HUDEP-2 (cell line): Measurements from ENCODE around the gene YAP1.
"Not testable (repeated sequence)": the region's sequence is repeated elsewhere in the genome, so short reads cannot be mapped to it uniquely, and the experiment has no call there.

Source experiments
- DNase-seq, 76 experiments: peaks; one replicate each; lab custom pipeline; 2025; ENCODE audit not compliant: unreplicated experiment in 76 of 76; lab: John Stamatoyannopoulos, UW

The YAP1 gene

GRCh38 chr11:102196351-102196750 lies 86.1 kb downstream of the YAP1 start:
- DNase-seq = no peak

DNA sequence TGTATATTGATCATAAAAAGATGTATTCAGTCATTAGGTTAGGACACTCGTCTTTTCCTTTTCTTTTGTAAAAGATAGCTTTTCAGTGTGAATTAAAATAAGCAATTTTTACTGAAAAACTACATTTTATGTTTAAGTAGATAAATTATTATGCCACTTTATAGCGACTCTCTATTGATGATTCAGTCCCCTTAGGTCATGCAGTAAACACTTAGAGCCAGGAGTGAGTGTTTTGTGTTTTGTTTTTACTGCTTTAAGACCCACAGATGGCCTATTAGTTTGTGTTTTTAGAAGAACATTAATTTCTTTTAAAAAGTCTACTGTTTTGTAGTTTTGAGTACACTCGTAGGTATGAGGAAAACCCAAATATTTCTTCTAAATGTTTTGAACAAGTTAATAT lies 86.6 kb downstream of the YAP1 start:
- DNase-seq = no peak

DNA sequence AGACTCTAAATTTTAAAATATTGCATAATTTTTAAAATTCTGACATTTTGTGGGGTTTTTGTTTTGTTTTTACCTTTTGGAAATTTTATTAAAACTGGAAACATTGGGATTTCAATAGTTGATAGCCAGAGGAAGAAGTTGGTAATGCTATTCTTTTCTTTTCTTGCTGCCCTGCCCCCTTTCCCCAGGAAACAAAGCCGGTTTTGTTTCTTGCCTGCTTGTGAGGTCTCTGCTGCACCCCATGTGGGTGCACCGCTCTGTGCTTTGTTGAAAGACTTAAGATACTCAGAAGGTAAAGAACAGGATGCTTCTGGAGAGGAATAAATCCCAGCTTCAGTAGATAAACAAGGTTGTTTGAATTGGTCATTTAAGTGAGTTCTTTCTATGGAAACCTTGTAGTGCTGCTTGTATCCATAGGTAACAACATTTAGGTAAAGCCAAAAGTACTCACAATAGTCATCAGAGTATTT lies 87.5 kb downstream of the YAP1 start:
- no peak for DNase-seq

DNA sequence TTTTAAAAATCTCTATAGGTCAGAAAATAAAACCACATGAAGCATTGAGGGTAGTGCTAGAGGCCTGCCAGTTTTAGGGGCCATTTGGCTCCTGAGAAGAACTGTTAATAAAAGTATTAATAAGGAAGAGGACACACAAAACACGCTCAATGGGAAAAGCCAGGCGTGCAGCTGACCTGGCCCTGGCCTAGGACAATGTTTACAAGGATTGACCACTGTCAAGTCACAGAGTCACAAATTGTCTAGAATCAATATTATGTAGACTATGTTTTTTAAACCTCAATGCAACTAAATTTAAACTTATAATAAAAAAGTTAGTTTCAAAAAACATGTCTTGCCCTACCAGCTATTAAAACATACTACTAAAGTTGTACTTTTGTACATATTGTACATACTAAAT lies 89.4 kb downstream of the YAP1 start:
- no peak for DNase-seq

- DNase-seq = not testable (repeated sequence)
Observed at GRCh38 chr11:102200325-102200724, 90.1 kb downstream of the YAP1 start.

DNA sequence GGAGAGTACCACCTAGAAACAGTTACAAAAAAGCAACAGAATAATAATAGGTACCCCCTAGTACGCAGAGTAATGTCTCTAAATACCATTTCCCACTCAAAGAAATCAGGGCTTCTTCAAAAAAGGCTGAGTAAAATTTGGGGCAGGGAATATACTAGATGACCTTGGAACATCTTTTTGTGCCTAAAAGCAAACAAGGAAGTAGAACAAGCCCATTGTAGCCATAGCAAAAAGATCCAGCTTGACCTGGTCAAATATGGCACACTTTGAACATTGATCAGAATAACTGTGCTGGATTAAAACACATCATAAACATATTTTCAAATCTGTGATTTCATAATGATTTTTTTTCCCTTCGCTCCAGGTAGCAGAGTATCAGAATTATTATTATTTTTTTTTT lies 91.5 kb downstream of the YAP1 start:
- no peak for DNase-seq

GRCh38 chr11:102202972-102203371 lies 92.7 kb downstream of the YAP1 start:
- DNase-seq = no peak

DNA sequence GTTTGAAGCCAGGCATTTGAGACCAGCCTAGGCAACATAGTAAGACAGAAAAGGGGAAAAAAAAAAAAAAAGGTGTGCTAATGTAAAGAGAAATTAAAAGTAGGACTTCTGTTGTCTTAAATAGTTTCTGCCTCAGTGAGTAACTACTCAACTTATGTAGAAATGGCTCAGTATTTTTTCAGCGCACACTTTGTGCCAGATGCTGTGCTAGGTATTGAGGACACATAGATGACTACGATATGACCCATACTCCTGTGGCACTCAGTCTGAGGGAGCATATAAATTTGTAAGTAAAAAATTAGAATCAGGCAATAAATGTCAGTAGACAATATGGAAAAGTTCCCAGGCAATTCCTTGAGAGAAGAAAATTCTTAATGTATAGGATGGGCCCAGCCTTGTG lies 93.9 kb downstream of the YAP1 start:
- DNase-seq = no peak

- DNase-seq = no peak
Observed at GRCh38 chr11:102205805-102206204, 95.6 kb downstream of the YAP1 start.

- DNase-seq = no peak
Observed at GRCh38 chr11:102208835-102209234, 98.6 kb downstream of the YAP1 start.

DNA sequence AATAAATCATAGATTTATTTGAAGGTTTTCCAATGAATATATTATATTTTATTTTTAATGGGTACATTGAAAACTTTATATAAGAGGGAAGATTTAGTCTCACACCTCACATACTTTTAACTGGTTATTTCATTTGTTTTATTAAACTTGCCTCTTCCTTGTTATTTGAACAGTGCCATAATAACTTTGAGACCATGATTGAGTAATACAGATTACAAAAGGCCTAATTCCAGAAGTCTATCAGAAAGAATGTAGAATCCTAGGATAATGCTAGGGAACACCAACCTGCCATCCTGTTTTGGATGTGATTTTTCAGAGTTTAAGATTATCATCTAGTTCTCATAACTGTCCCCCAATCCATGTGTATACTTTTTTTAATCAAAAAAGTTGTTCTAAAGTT lies 104.4 kb downstream of the YAP1 start:
- DNase-seq = no peak

- DNase-seq = no peak
Observed at GRCh38 chr11:102216433-102217075, 106.3 kb downstream of the YAP1 start.

DNA sequence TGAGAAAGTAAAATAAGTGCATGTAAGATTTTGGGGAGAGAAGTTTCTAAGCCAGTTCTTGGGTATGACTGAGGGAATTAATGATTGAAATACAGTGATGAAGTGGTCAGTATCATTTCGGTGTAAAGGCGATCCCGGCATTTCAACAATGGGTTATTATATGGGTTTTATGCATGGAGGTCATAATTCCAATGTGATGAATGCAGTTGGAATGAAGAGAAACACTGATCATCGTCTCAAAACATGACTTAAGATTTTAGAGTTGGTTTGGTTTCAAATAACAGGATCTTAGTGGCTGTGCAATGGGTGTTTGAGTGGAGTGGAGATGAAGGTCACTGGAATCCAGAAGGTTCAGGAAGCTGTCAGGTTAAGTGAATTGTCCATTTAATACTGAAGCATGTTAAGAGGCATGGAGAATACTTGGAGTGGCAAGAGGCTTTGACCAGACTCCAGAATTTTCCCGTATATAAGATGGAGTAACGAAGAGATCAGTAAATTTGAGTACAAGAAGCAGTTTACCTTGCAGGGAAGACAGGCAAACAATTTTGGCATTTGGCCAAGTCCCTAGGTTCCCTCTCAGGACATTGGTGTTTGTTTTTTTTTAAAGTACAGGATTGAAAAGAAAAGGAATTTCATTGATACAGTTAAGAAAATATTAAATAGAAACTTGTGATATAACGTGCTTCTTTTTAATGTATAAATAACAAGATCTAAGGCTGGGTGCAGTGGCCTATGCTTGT lies 110.7 kb downstream of the YAP1 start:
- no peak for DNase-seq

DNA sequence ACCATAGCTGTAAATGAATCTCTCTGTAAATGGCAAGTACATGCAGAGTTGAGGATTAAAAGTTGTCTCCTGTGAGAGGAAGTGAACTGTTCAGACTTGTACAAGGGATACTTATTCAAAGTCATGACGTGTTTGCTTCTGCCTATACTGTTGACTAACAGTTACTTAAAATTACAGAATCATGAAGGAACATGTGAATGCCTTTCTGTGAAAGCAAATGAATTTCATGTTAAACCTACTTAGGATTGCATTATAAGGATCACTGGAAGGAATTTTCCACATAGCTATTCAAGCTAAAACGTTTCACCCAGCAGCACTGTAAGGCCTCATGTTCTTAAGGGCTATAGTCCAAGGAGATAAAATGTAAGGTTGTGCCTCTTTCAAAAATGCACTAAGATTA lies 113.6 kb downstream of the YAP1 start:
- DNase-seq = no peak

DNA sequence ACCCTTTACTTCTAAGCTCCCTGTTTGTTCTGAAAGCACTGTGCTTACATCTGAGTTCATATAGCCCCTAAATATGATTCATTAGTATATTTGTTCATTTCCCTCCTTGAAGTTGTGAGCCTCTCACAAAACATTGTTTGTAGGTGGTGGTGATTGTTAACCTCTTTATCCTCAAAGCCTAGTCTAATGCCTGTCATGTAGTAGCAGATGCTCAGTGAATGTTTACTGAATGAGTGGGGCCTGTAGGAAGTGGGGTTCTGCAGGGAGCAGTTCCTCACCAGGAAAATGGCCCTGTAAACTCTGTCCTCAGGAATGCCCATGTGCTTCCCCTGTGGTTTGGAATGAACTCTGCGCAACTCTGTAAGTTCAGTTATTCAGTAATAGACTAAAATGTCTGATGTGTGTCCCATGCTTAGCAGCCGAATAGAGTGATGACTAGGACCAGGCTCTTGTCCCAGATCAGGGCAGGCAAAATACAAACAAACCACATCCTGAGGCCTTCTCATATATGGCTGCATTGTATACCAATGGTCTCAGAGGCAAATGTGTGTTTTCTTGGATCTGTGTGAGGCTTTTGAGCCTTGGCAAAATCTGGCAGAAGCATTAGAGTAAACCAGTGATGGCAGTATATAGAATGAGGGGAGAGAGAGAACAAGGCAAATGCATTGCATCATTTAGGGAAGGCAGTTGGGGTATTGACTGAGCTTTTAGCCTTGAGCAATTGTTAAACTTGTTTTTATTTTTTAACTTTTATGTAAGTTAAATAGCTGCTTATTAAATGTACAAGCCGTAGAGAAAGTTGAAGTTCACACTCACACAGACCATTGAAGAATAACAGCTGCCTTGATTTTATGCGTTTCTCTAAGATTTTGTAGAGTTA lies 115.7 kb downstream of the YAP1 start:
- DNase-seq = no peak

DNA sequence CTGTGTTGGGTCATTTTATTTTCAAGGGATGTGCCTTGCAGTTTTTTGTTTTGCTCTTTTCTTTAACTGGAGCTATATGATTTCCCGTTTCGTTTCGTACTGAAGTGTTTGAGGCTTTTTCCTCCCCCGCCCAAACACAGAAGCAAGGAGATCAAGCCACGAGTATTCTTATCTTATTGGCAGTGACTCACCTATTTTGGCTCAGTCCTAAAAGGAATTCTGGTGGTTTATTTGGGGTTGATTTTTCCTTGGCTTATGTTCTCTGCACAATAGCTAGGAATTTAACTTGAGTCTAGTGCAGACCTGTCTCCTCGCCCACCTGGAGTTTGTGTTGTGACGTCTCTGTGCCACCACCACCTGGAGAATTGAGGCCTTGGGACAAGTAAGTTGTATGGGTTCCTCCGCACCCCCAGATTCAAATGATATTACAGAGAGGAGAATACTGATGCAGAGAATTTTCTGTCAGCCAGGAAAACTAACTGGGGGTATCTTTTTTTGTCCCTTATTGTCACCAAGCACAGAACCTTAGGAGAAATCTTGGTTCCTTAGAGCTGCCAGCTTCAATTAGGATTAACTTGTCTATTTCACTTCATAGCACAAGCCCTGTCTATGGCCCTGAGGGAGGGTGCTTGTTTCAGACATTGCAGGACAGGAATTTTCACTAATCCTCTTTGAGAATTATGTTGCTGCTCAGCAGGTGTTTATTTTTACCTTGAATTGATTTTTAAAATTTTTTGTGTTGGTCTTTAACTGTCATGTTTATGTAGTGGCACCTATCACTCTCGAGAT lies 116.6 kb downstream of the YAP1 start:
- no peak for DNase-seq

DNA sequence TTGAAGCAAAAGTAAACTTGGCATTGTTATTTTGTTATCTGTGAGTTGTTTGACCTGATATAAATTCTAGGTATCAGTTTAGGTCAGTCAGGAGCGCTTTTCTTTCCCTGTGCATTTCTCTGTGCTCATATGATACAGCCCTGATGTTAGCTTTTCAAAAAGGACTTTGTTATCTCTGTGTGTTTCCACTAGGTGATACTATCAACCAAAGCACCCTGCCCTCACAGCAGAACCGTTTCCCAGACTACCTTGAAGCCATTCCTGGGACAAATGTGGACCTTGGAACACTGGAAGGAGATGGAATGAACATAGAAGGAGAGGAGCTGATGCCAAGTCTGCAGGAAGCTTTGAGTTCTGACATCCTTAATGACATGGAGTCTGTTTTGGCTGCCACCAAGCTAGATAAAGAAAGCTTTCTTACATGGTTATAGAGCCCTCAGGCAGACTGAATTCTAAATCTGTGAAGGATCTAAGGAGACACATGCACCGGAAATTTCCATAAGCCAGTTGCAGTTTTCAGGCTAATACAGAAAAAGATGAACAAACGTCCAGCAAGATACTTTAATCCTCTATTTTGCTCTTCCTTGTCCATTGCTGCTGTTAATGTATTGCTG lies 119.4 kb downstream of the YAP1 start:
- DNase-seq = no peak

GRCh38 chr11:102230186-102230585 lies 119.9 kb downstream of the YAP1 start:
- DNase-seq = no peak

DNA sequence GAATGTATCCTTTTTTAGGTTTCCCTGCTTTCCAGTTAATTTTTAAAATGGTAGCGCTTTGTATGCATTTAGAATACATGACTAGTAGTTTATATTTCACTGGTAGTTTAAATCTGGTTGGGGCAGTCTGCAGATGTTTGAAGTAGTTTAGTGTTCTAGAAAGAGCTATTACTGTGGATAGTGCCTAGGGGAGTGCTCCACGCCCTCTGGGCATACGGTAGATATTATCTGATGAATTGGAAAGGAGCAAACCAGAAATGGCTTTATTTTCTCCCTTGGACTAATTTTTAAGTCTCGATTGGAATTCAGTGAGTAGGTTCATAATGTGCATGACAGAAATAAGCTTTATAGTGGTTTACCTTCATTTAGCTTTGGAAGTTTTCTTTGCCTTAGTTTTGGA lies 120.7 kb downstream of the YAP1 start:
- DNase-seq = no peak

- no peak for DNase-seq
Observed at GRCh38 chr11:102234779-102235439, 124.7 kb downstream of the YAP1 start.
